ENCODE measurements around the gene SAMD8. TPM values are rescaled to one million over a fixed set of nuclear protein-coding genes. Genes with fewer than 3 reads are reported as not detected.

Gene SAMD8
- total RNA-seq: 39.5 and 48.4 TPM in 2 replicates

DNA sequence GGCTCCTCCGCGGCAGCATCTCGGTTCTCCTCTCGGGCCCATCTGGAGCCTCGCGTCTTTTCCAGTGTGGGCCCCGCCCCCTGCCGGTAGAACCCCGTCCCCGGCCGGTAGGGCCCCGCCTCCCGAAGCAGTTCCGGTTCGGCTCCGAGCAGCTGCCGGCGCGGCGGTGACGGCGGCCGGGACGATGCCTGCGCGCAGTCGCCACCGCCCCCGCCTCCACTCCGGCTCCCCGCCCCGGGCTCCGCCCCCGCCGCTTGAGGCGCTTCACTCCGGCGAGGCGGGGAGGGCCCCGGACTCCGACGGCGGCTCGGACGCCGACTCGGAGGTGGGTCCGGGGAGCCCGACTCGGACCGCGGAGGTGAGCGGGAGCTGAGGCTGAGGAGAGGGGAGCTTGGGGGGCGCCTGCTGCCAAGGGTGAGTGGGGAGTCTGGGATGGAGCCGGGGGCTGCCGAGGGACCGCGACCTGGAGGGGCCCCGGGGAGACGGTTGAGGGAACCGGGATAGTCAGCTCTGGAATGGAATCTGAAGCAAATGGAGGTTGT, at the start of gene SAMD8:
TSS of gene SAMD8 (plus strand) at position 292 of the 542 bp plus-strand sequence. CDS start 38,873 bp downstream, outside the sequence.

DNA sequence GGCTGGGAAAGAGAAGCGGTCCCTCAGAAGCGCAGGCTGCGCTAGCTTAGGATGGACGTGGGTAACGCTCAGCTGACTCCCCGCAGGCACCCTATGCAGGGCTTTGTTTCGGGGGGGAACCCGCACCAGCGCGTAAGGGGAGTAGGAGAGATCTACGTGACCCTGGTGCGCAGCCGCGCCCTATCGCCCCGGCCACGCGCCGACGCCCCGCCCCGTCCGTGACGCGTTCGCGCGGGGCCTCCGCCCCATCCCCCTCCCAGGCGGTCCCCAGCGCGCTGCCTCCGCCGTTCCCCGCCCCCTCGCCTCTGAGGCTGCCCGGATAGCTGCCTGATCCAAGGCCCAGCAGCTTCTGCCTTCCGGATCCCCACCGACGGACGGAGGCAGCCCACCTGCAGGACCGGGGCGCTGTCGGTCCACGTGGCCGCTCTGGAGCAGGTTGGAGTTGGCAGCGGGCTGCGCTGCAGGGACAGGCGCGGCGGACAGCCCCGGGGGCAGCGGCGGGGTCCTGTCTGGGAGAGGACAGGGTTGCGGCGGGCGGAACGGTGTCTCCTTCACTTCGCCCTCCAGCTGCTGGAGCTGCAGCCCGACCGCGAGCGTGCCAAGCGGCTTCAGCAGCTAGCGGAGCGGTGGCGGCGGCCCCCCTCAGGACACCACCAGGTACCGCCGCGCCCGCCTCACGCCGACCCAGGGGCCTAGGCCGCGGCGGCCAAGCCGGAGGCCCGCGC, 99.0 kb downstream of the SAMD8 start, which contains the start of gene VDAC2:
TSS of gene VDAC2 (plus strand) at position 515 of the 725 bp plus-strand sequence. CDS start 363 bp downstream, outside the sequence.

Other genes with a start within 250 kb of the SAMD8 start
- 149 and 185 TPM in 2 replicates for gene VDAC2, start 99.1 kb downstream of the SAMD8 start, total RNA-seq
- 4.9 and 7.2 TPM in 2 replicates for gene COMTD1, start 124.3 kb downstream of the SAMD8 start, total RNA-seq

Data from uterine smooth muscle cell (primary cell).